ENCODE measurements around the gene CMTM5. TPM values are rescaled to one million over a fixed set of nuclear protein-coding genes. Genes with fewer than 3 reads are reported as not detected.
A peak's percentile ranks its signal among the peaks of the same experiment; 100 is the strongest.

Gene CMTM5
- total and polyA plus RNA-seq, 7 experiments from 2014 or later: not detected

DNA sequence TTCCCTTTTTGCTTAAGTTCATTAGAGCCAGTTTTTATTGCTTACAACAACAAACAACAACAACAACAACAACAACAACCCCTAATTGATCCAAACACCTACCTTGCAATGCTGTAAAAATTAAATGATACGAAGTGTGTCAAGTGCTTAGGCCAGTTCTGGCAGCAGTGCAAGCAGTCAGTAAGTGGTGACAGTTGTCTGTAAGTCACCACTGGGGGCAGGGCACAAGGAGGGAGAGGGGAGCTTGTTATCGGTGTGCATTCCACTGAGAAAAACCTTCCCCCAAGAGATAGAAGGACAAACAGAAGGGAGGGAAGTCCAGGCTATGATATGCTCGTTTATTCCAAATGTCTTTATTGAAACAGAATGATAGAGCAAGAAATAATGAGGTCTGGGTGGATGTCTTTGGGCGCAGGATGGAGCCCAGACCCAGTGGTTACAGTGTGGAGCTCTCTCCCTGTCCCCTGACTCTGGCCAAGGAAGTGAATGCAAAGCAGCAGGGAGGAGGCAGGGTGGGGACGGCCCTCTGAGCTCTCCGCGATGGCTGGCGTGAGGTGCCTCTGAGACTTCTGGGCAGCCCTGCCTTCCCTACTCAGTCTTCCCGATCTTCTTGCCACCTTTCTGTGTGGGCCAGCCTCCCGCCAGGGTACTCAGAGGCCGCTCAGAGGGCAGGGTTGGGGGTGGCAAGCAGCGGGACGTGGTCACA lies 30.7 kb upstream of the CMTM5 start:
- Histone ChIP-seq H3K27ac (ENCODE audit: low read depth, low read length) (no peak overlapping the region), H3K27me3 (ENCODE audit: control insufficient read depth in 2 of 2, insufficient read depth in 2 of 2, low read length in 2 of 2) (no peaks in the 10 kb centered on the region), H3K9me3 (ENCODE audit: control insufficient read depth in 2 of 3, low read length in 3 of 3) (no peaks in the 10 kb centered on the region), H3K4me1 (ENCODE audit: control insufficient read depth in 2 of 2, insufficient read depth in 2 of 2, low read length in 2 of 2) (no peaks in the 10 kb centered on the region), H3K36me3 (ENCODE audit: control insufficient read depth in 2 of 3, insufficient read depth in 3 of 3, low read length in 3 of 3) (peaks cover 0 to 8% (median 0%) of the 10 kb centered on the region in 3 experiments), H3K4me3 (ENCODE audit: low read length) (no peak overlapping the region)
- H3K27ac Mint-ChIP-seq: peak overlapping the region in 2 of 9 donors; percentile 24 to 40
- H3K9me3 Mint-ChIP-seq: no peaks in the 10 kb centered on the region
- no peak overlapping the region for H3K4me3 Mint-ChIP-seq
- peaks cover under 1 to 8% (median 4%) of the 10 kb centered on the region in 7 donors for H3K4me1 Mint-ChIP-seq
- DNase-seq (no peak), ATAC-seq (no peak)
- intact Hi-C loops (cut with micrococcal nuclease): no loop called here
- peaks cover 0 to 4% (median 0%) of the 10 kb centered on the region in 5 donors for H3K36me3 Mint-ChIP-seq
- ChIA-PET CTCF (interaction anchor here (0.7 to 1.0 kb wide), 2 partner anchors 10 to 25 kb away, joined by 3 read pairs; partner anchors contain the start of gene PABPN1), POLR2A (no interaction called here)
- H3K27me3 Mint-ChIP-seq: peaks cover 0 to 29% (median 8%) of the 10 kb centered on the region in 5 donors

DNA sequence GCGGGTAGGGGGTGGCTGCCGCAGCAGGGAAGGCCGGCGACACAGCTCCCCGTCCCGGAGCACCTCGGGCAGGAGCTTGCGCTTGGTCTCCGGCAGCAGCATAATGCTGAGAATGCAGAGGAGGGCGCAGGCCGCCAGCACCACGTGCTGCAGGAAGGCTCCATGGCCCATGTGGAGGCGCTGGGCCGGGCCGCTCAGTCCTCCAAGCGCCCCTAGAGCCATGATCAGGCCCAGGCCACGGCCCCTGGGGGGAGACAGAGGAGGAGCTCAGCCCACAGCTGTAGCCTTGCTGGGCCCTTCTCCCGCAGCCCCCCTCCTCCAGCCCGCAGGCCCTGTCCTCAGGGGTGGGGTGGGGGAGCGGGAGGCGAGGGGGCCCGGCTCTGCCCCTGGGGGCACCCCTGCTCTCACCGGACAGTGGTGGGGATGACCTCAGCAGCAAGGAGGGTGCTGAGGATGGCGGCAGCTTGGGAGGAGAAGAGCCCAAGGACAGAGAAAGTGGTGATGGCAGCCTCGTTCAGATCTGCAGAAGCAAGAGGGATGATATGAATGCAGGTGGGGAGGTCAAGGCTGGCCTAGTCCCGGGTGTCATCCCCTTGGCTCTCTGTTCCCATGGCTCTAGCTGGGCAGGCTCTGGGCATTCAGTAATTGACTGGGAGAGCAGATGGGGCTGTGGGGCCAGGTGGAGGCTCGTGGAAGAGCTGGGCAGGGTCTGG lies 30.0 kb upstream of the CMTM5 start:
- Histone ChIP-seq H3K4me3 (ENCODE audit: low read length) (no peak overlapping the region), H3K36me3 (ENCODE audit: control insufficient read depth in 2 of 3, insufficient read depth in 3 of 3, low read length in 3 of 3) (peaks cover 0 to 8% (median 0%) of the 10 kb centered on the region in 3 experiments), H3K9me3 (ENCODE audit: control insufficient read depth in 2 of 3, low read length in 3 of 3) (no peaks in the 10 kb centered on the region), H3K27ac (ENCODE audit: low read depth, low read length) (no peak overlapping the region), H3K27me3 (ENCODE audit: control insufficient read depth in 2 of 2, insufficient read depth in 2 of 2, low read length in 2 of 2) (no peaks in the 10 kb centered on the region), H3K4me1 (ENCODE audit: control insufficient read depth in 2 of 2, insufficient read depth in 2 of 2, low read length in 2 of 2) (no peaks in the 10 kb centered on the region)
- Mint-ChIP-seq H3K36me3 (peaks cover 0 to 4% (median 0%) of the 10 kb centered on the region in 5 donors), H3K4me3 (no peak overlapping the region), H3K9me3 (no peaks in the 10 kb centered on the region), H3K27me3 (peaks cover 0 to 34% (median 11%) of the 10 kb centered on the region in 5 donors), H3K27ac (no peak overlapping the region), H3K4me1 (peaks cover 4 to 13% (median 8%) of the 10 kb centered on the region in 7 donors)
- no peak for DNase-seq
- POLR2A ChIA-PET: no interaction called here
- intact Hi-C loops (cut with micrococcal nuclease): no loop called here
- ATAC-seq: no peak
- CTCF ChIA-PET: interaction anchor here (1.0 kb wide), 1 partner anchor 11 kb away, joined by 3 read pairs; no protein-coding TSS in a partner anchor

DNA sequence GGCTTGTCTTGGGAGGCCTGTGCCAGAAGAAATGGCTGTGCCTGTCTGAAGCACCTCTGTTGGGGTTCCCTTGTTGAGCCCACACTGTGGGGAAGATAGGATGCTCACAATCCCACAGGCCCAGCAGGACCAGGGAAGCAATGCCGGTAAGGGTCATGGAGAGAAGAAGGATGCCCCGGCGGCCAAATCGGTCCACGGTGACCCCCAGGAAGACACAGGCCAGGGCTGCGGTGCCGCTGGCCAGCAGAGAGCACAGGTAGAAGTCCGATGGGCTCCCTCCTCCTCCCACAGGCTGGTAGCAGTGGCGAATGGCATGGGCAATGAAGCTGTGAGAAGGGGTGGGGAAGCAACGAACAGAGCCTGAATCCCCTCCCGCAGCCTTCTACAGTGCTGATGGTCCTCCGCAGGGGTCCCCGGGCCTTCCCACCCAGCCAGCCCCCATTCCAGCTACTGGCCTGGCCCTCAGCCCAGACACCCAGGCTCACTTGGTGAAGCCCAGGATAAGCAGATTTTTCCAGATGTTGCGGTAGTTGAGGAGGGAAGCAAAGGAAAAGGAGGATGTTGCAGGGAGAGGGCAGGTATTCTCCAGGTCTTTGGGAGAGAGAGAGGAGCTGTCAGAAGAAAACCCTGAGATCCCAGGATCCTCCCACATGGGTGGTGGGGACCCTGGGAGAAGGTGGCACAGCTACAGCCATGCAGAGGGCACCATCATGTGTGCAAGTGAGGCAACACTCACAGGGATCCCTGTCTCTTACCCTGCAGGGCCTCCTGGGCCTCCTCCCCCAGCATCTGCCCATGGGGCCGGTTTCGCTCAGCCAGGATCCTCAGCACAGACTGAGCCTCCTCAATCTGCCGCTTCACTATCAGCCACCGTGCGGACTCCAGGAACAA lies 29.2 kb upstream of the CMTM5 start:
- H3K4me3 ChIP-seq (ENCODE audit: low read length): no peak overlapping the region
- H3K27ac ChIP-seq (ENCODE audit: low read depth, low read length): no peak overlapping the region
- H3K27me3 ChIP-seq (ENCODE audit: control insufficient read depth in 2 of 2, insufficient read depth in 2 of 2, low read length in 2 of 2): no peaks in the 10 kb centered on the region
- intact Hi-C loops (cut with micrococcal nuclease): no loop called here
- Mint-ChIP-seq H3K9me3 (no peaks in the 10 kb centered on the region), H3K27ac (no peak overlapping the region), H3K4me1 (peaks cover 5 to 13% (median 8%) of the 10 kb centered on the region in 7 donors), H3K27me3 (peaks cover 0 to 28% (median 11%) of the 10 kb centered on the region in 5 donors), H3K4me3 (no peak overlapping the region), H3K36me3 (peaks cover 0 to 4% (median 0%) of the 10 kb centered on the region in 5 donors)
- POLR2A ChIA-PET: interaction anchor here (0.6 kb wide), 1 partner anchor 1469 kb away, joined by 3 read pairs; no protein-coding TSS in a partner anchor
- H3K36me3 ChIP-seq (ENCODE audit: control insufficient read depth in 2 of 3, insufficient read depth in 3 of 3, low read length in 3 of 3): peaks cover 0 to 8% (median 0%) of the 10 kb centered on the region in 3 experiments
- ATAC-seq (no peak), DNase-seq (no peak)
- H3K9me3 ChIP-seq (ENCODE audit: control insufficient read depth in 2 of 3, low read length in 3 of 3): no peaks in the 10 kb centered on the region
- no peaks in the 10 kb centered on the region for H3K4me1 ChIP-seq (ENCODE audit: control insufficient read depth in 2 of 2, insufficient read depth in 2 of 2, low read length in 2 of 2)
- CTCF ChIA-PET: no interaction called here

DNA sequence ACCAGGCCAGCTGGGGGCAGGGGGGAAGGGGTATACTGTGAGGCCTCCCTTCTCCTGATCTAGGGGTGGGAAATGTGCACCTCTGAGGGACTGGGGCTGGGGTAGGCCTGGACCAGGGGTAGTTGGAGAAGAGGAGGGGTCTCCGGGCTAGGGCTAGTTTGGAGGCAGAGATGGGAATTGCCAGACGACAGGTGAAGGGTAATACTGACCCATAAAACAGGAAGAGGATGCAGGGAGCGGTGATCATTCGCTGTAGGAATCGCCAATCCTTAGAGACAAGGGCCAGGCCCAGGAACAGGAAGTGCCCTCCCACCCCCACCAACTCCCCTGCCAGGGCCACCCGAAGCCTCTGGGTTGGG lies 28.6 kb upstream of the CMTM5 start:
- CTCF ChIA-PET: no interaction called here
- Histone ChIP-seq H3K4me3 (ENCODE audit: low read length) (no peak overlapping the region), H3K4me1 (ENCODE audit: control insufficient read depth in 2 of 2, insufficient read depth in 2 of 2, low read length in 2 of 2) (no peaks in the 10 kb centered on the region), H3K27me3 (ENCODE audit: control insufficient read depth in 2 of 2, insufficient read depth in 2 of 2, low read length in 2 of 2) (no peaks in the 10 kb centered on the region), H3K36me3 (ENCODE audit: control insufficient read depth in 2 of 3, insufficient read depth in 3 of 3, low read length in 3 of 3) (peaks cover 0 to 8% (median 0%) of the 10 kb centered on the region in 3 experiments), H3K9me3 (ENCODE audit: control insufficient read depth in 2 of 3, low read length in 3 of 3) (no peaks in the 10 kb centered on the region), H3K27ac (ENCODE audit: low read depth, low read length) (no peak overlapping the region)
- intact Hi-C loops (cut with micrococcal nuclease): no loop called here
- no peak for DNase-seq
- no peak overlapping the region for H3K4me3 Mint-ChIP-seq
- H3K27ac Mint-ChIP-seq: no peak overlapping the region
- H3K4me1 Mint-ChIP-seq: peaks cover 10 to 18% (median 15%) of the 10 kb centered on the region in 7 donors
- H3K36me3 Mint-ChIP-seq: peaks cover 0 to 4% (median 0%) of the 10 kb centered on the region in 5 donors
- H3K27me3 Mint-ChIP-seq: peaks cover 0 to 28% (median 15%) of the 10 kb centered on the region in 5 donors
- no peaks in the 10 kb centered on the region for H3K9me3 Mint-ChIP-seq
- POLR2A ChIA-PET: interaction anchor here (0.6 kb wide), 1 partner anchor 1469 kb away, joined by 3 read pairs; no protein-coding TSS in a partner anchor
- no peak for ATAC-seq

GRCh38 chr14:23349156-23349845 lies 27.5 kb upstream of the CMTM5 start:
- Mint-ChIP-seq H3K27ac (no peak overlapping the region), H3K36me3 (peaks cover 0 to 4% (median 0%) of the 10 kb centered on the region in 5 donors), H3K4me1 (peaks cover 10 to 25% (median 18%) of the 10 kb centered on the region in 7 donors), H3K27me3 (peaks cover 0 to 37% (median 25%) of the 10 kb centered on the region in 5 donors), H3K4me3 (peak overlapping the region in 3 of 10 donors; percentile 4 to 71 (median 50)), H3K9me3 (peaks cover 0 to 1% (median 0%) of the 10 kb centered on the region in 11 donors)
- Histone ChIP-seq H3K27ac (ENCODE audit: low read depth, low read length) (no peak overlapping the region), H3K4me1 (ENCODE audit: control insufficient read depth in 2 of 2, insufficient read depth in 2 of 2, low read length in 2 of 2) (no peaks in the 10 kb centered on the region), H3K9me3 (ENCODE audit: control insufficient read depth in 2 of 3, low read length in 3 of 3) (no peaks in the 10 kb centered on the region), H3K36me3 (ENCODE audit: control insufficient read depth in 2 of 3, insufficient read depth in 3 of 3, low read length in 3 of 3) (peaks cover 0 to 8% (median 0%) of the 10 kb centered on the region in 3 experiments), H3K27me3 (ENCODE audit: control insufficient read depth in 2 of 2, insufficient read depth in 2 of 2, low read length in 2 of 2) (no peaks in the 10 kb centered on the region), H3K4me3 (ENCODE audit: low read length) (no peak overlapping the region)
- ATAC-seq: no peak
- ChIA-PET POLR2A (interaction anchor here (0.6 kb wide), 1 partner anchor 56 kb away, joined by 4 read pairs; no protein-coding TSS in a partner anchor), CTCF (no interaction called here)
- intact Hi-C loops (cut with micrococcal nuclease): no loop called here
- DNase-seq: no peak
